Panc1 (cell line): ENCODE data around the gene FGGY. TPM values are rescaled to one million over a fixed set of nuclear protein-coding genes. Genes with fewer than 3 reads are reported as not detected.

ENCODE experiments used
- ATAC-seq: fragments of 200-7000 bp; cut with Tn5 transposase; 2 replicates; pipeline ENCODE4 v1.9.1; 2020; ENCODE audit warnings: mild to moderate bottlenecking, moderate library complexity
- BruUV-seq: library from RNA; stranded (reverse); fragments of 400-500 nt; replicated peaks from 2 replicates; lab custom pipeline; 2021; lab: Mats Ljungman, UMichigan
- CTCF ChIA-PET: fragments of 300-600 bp; sonication (Branson Sonifier 250); formaldehyde crosslinking; loops from one replicate; lab custom pipeline; 2022; ENCODE audit warnings: antibody characterized with exemption; lab: Charles Lee
- POLR2A ChIA-PET: fragments of 300-600 bp; sonication (Branson Sonifier 250); formaldehyde crosslinking; loops from one replicate; lab custom pipeline; 2022; ENCODE audit warnings: antibody characterized with exemption; lab: Charles Lee
- DNase-seq: peaks from one replicate; pipeline ENCODE4 v3.0.0-alpha.2; 2010; ENCODE audit warnings: low read depth, low spot score
- H3K27ac ChIP-seq: 2 replicates; pipeline ENCODE4 v1.5.1; 2011; ENCODE audit warnings: mild to moderate bottlenecking, low read length, inconsistent platforms
- H3K27me3 ChIP-seq: fragments of 200-500 bp; sonication (Bioruptor generic); 2 replicates; pipeline ENCODE4 v1.6.0; 2014; ENCODE audit warnings: low read length, inconsistent platforms; ENCODE audit not compliant: control insufficient read depth, insufficient read depth
- H3K36me3 ChIP-seq: fragments of 200-500 bp; sonication (Bioruptor generic); 2 replicates; pipeline ENCODE4 v1.5.1; 2014; ENCODE audit warnings: inconsistent platforms, mild to moderate bottlenecking, low read length, moderate library complexity; ENCODE audit not compliant: control insufficient read depth, insufficient read depth
- H3K4me1 ChIP-seq: 2 replicates; pipeline ENCODE4 v1.5.1; 2011; ENCODE audit warnings: inconsistent platforms, mild to moderate bottlenecking, low read length, moderate library complexity; ENCODE audit not compliant: control insufficient read depth, insufficient read depth
- H3K4me3 ChIP-seq, 2 experiments: 2 replicates each; pipeline ENCODE4 v1.5.1; 2011 to 2012; ENCODE audit warnings: low read depth in 2 of 2, low read length in 2 of 2, mild to moderate bottlenecking in 2 of 2, inconsistent platforms in 1 of 2, moderate library complexity in 1 of 2
- H3K9me3 ChIP-seq: fragments of 200-500 bp; sonication (Bioruptor generic); 2 replicates; pipeline ENCODE4 v1.5.1; 2014; ENCODE audit warnings: low read depth, mild to moderate bottlenecking, inconsistent platforms, low read length, moderate library complexity; ENCODE audit not compliant: control insufficient read depth, insufficient read depth
- CTCF ChIP-seq: fragments of 450-650 bp; IDR thresholded peaks from 2 replicates; pipeline ENCODE4 v1.5.1; 2017; ENCODE audit warnings: mild to moderate bottlenecking
- POLR2AphosphoS5 ChIP-seq: IDR thresholded peaks from 2 replicates; pipeline ENCODE4 v1.6.1; 2012; ENCODE audit warnings: mild to moderate bottlenecking, low read depth, low read length, moderate library complexity
- REST ChIP-seq, 2 experiments: IDR thresholded peaks; 2 replicates each; pipeline ENCODE4 v1.6.1; 2011 to 2012; ENCODE audit warnings: low read depth in 2 of 2, control low read depth in 1 of 2, low read length in 1 of 2, mild to moderate bottlenecking in 1 of 2, moderate library complexity in 1 of 2; ENCODE audit not compliant: insufficient read depth in 1 of 2
- SIN3A ChIP-seq: IDR thresholded peaks from 2 replicates; pipeline ENCODE4 v1.6.1; 2012; ENCODE audit warnings: low read depth, mild to moderate bottlenecking, low read length, moderate library complexity, borderline replicate concordance; ENCODE audit not compliant: insufficient read depth
- TCF7L2 ChIP-seq: IDR thresholded peaks from 2 replicates; pipeline ENCODE4 v1.6.1; 2011; ENCODE audit warnings: mild to moderate bottlenecking, low read depth, low read length, inconsistent platforms
- in situ Hi-C: cut with HindIII; loops from 2 replicates; pipeline ENCODE4 v1.10.0; 2016; ENCODE audit warnings: low sequenced_read_pairs, low pct_unique_long_range_greater_than_20kb
- intact Hi-C: fragments of 100-400 bp; cut with micrococcal nuclease; formaldehyde crosslinking; loops from one replicate; pipeline ENCODE4 v1.10.0; 2022; ENCODE audit not compliant: unreplicated experiment
- total RNA-seq: library from RNA; stranded (reverse); gene quantifications from one replicate; pipeline ENCODE4 v1.2.1, GENCODE V29; 2021; ENCODE audit not compliant: unreplicated experiment

FGGY gene
- total RNA-seq, 1 experiment from 2014 or later: 15.5 TPM

- Histone ChIP-seq H3K36me3 (no peaks in the 10 kb centered on the region), H3K4me3 (no peak overlapping the region), H3K4me1 (peaks cover 3% of the 10 kb centered on the region; the same call in 1 of the 2 replicates), H3K27me3 (no peaks in the 10 kb centered on the region), H3K27ac (no peak overlapping the region), H3K9me3 (no peaks in the 10 kb centered on the region)
- intact Hi-C loops (no loop called here), in situ Hi-C loops (no loop called here)
- TF ChIP-seq REST (IDR thresholded peaks at IDR 0.05; ENCODE audit: insufficient read depth in 1 of 2, low read depth in 2 of 2, low read length in 1 of 2): no peak
- TF ChIP-seq SIN3A: no peak
- no peak for TF ChIP-seq POLR2AphosphoS5
- no peak for TF ChIP-seq TCF7L2
- no peak for TF ChIP-seq CTCF
- no TSS peak for BruUV-seq
- DNase-seq (peak; percentile 68), ATAC-seq (peak; percentile 68; the same call in 1 of the 2 replicates)
- POLR2A ChIA-PET: no interaction called here
- CTCF ChIA-PET: no interaction called here
Measured at GRCh38 chr1:59427155-59427554, 130.3 kb downstream of the FGGY start.

GRCh38 chr1:59427784-59428183 lies 130.9 kb downstream of the FGGY start:
- no peak for DNase-seq
- H3K36me3 ChIP-seq: no peaks in the 10 kb centered on the region
- H3K4me3 ChIP-seq: no peak overlapping the region
- CTCF ChIA-PET: no interaction called here
- no peaks in the 10 kb centered on the region for H3K9me3 ChIP-seq
- intact Hi-C loops: no loop called here
- peaks cover 3% of the 10 kb centered on the region; the same call in 1 of the 2 replicates for H3K4me1 ChIP-seq
- TF ChIP-seq CTCF (no peak), TCF7L2 (no peak), POLR2AphosphoS5 (no peak), SIN3A (no peak), REST (IDR thresholded peaks at IDR 0.05; ENCODE audit: insufficient read depth in 1 of 2, low read depth in 2 of 2, low read length in 1 of 2) (no peak)
- H3K27me3 ChIP-seq: no peaks in the 10 kb centered on the region
- POLR2A ChIA-PET: no interaction called here
- H3K27ac ChIP-seq: no peak overlapping the region
- in situ Hi-C loops: no loop called here
- BruUV-seq: no TSS peak
- no peak for ATAC-seq
